ENCODE data around the gene CCDC60.
A peak's percentile ranks its signal among the peaks of the same experiment; 100 is the strongest.

CCDC60 gene

GRCh38 chr12:119334430-119335170 lies at the start of gene CCDC60:
Gene CCDC60, plus strand, starts transcription at chr12:119334729. Its CDS starts 448 bp downstream, at chr12:119335177.
- DNase-seq = peak in 3 of 56 donors; percentile 1 to 7 (median 5)

GRCh38 chr12:119288576-119288975 lies 46.0 kb upstream of the CCDC60 start:
- DNase-seq = peak in 11 of 56 donors; percentile 0 to 21 (median 7)

GRCh38 chr12:119292893-119293630 lies 41.5 kb upstream of the CCDC60 start:
- DNase-seq = no peak

GRCh38 chr12:119294211-119294610 lies 40.3 kb upstream of the CCDC60 start:
- DNase-seq = no peak

GRCh38 chr12:119296535-119296934 lies 38.0 kb upstream of the CCDC60 start:
- no peak for DNase-seq

GRCh38 chr12:119299130-119299529 lies 35.4 kb upstream of the CCDC60 start:
- DNase-seq = no peak

- no peak for DNase-seq
These were observed 33.1 kb upstream of the CCDC60 start for GRCh38 chr12:119301379-119301778.

GRCh38 chr12:119302451-119303080 lies 32.0 kb upstream of the CCDC60 start:
- DNase-seq = peak in 27 of 56 donors; percentile 1 to 48 (median 12)

GRCh38 chr12:119306593-119306992 lies 27.9 kb upstream of the CCDC60 start:
- no peak for DNase-seq

- no peak for DNase-seq
These were observed 26.8 kb upstream of the CCDC60 start for GRCh38 chr12:119307747-119308146.

- no peak for DNase-seq
These were observed 25.6 kb upstream of the CCDC60 start for GRCh38 chr12:119308708-119309456.

GRCh38 chr12:119311878-119312277 lies 22.7 kb upstream of the CCDC60 start:
- DNase-seq = no peak

- no peak for DNase-seq
These were observed 21.6 kb upstream of the CCDC60 start for GRCh38 chr12:119312904-119313303.

GRCh38 chr12:119314290-119314689 lies 20.2 kb upstream of the CCDC60 start:
- no peak for DNase-seq

- no peak for DNase-seq
These were observed 14.9 kb upstream of the CCDC60 start for GRCh38 chr12:119319638-119320037.

- DNase-seq = no peak
These were observed 13.9 kb upstream of the CCDC60 start for GRCh38 chr12:119320678-119321077.

- DNase-seq = no peak
These were observed 12.2 kb upstream of the CCDC60 start for GRCh38 chr12:119322301-119322723.

GRCh38 chr12:119325813-119326212 lies 8.7 kb upstream of the CCDC60 start:
- DNase-seq = no peak

- no peak for DNase-seq
These were observed 8.2 kb upstream of the CCDC60 start for GRCh38 chr12:119326341-119326740.

GRCh38 chr12:119327471-119327870 lies 7.1 kb upstream of the CCDC60 start:
- DNase-seq = peak in 3 of 56 donors; percentile 3 to 11 (median 7)

GRCh38 chr12:119328111-119328510 lies 6.4 kb upstream of the CCDC60 start:
- DNase-seq = peak in 1 of 56 donors; percentile 4
